Spinal cord (tissue), 10 donors: ENCODE measurements around the gene SPACA4. TPM values are rescaled to one million over a fixed set of nuclear protein-coding genes. Genes with fewer than 3 reads are reported as not detected.
"Not testable (repeated sequence)": the region's sequence is repeated elsewhere in the genome, so short reads cannot be mapped to it uniquely, and the experiment has no call there.

Experiments used
- DNase-seq, 6 donors: peaks; one replicate each; pipeline versions ENCODE4 v3.0.0 to v3.0.0-alpha.2; 2013 to 2015; ENCODE audit warnings: low spot score in 6 of 6, low read depth in 4 of 6
- H3K27ac ChIP-seq: one replicate; pipeline ENCODE4 v1.5.1; 2013; ENCODE audit warnings: low read depth, low read length, control low read depth
- H3K27me3 ChIP-seq: one replicate; pipeline ENCODE4 v1.6.1; 2013; ENCODE audit warnings: low read length; ENCODE audit not compliant: control insufficient read depth, insufficient read depth
- H3K36me3 ChIP-seq: one replicate; pipeline ENCODE4 v1.6.1; 2013; ENCODE audit warnings: low read length; ENCODE audit not compliant: control insufficient read depth, insufficient read depth
- H3K4me1 ChIP-seq: one replicate; pipeline ENCODE4 v1.6.1; 2013; ENCODE audit warnings: low read length; ENCODE audit not compliant: control insufficient read depth, insufficient read depth
- H3K4me3 ChIP-seq: one replicate; pipeline ENCODE4 v1.5.1; 2013; ENCODE audit warnings: low read depth, low read length, control low read depth
- H3K9me3 ChIP-seq: one replicate; pipeline ENCODE4 v1.6.1; 2013; ENCODE audit warnings: low read length; ENCODE audit not compliant: control insufficient read depth, insufficient read depth
- WGBS: methylation state at CpG from one replicate; pipeline ENCODE4 v1.1.5; 2013; ENCODE audit warnings: missing lambda C conversion rate; ENCODE audit not compliant: insufficient coverage; 5-methylcytosine and 5-hydroxymethylcytosine counted together
- polyA plus RNA-seq, 2 donors: library from polyadenylated mRNA; unstranded; fragments of 120-200 nt; gene quantifications; one replicate each; pipeline ENCODE4 v1.2.1, GENCODE V29; 2013; ENCODE audit not compliant: insufficient read length in 2 of 2
- total RNA-seq, 2 donors: library from RNA; depleted of rRNA in 1 of 2; stranded (reverse); fragments of 120-200 nt in 1 of 2; fragments of >200 nt in 1 of 2; gene quantifications; one replicate each; pipeline versions ENCODE4 v1.2.3 to v1.2.4, GENCODE V29; 2013 to 2014
- donor health status: healthy.

SPACA4 gene
- total and polyA plus RNA-seq, 4 donors = 0.54 TPM; not detected in 3

- no peak for DNase-seq
- WGBS = 36% methylated on average over 12 of the region's 12 CpGs
- no peaks in the 10 kb centered on the region for H3K9me3 ChIP-seq
- no peaks in the 10 kb centered on the region for H3K27me3 ChIP-seq
- H3K36me3 ChIP-seq = no peaks in the 10 kb centered on the region
- H3K27ac ChIP-seq = no peak overlapping the region
- no peak overlapping the region for H3K4me3 ChIP-seq
- peaks cover 7% of the 10 kb centered on the region for H3K4me1 ChIP-seq
Measured at GRCh38 chr19:48573163-48573505, 33.4 kb upstream of the SPACA4 start.

- no peaks in the 10 kb centered on the region for H3K4me1 ChIP-seq
- DNase-seq = no peak
- 93% methylated on average over 5 of the region's 23 CpGs for WGBS
- no peak overlapping the region for H3K27ac ChIP-seq
- no peak overlapping the region for H3K4me3 ChIP-seq
- no peaks in the 10 kb centered on the region for H3K9me3 ChIP-seq
- H3K36me3 ChIP-seq = no peaks in the 10 kb centered on the region
- no peaks in the 10 kb centered on the region for H3K27me3 ChIP-seq
Measured at GRCh38 chr19:48575931-48576622, 30.5 kb upstream of the SPACA4 start.

DNA sequence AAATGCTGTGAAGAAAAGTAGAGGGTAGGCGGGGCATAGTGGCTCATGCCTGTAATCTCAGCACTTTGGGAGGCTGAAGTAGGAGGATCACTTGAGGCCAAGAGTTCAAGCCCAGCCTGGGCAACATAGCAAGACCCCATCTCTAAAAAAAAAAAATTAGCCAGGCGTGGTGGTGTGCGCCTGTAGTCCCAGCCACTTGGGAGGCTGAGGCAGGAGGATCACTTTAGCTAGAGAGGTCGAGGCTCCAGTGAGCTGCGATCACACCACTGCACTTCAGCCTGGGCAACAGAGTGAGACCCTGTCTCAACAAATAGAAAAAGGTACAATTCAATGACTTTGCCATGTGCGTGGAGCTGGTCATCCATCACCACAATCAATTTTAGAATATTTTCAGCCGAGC is 28.6 kb upstream of the SPACA4 start:
- H3K4me1 ChIP-seq, H3K27me3 ChIP-seq, DNase-seq, H3K4me3 ChIP-seq, H3K27ac ChIP-seq, H3K9me3 ChIP-seq, H3K36me3 ChIP-seq: not testable (repeated sequence)
- WGBS = 95% methylated on average over 3 of the region's 7 CpGs

- Histone ChIP-seq H3K36me3 (no peaks in the 10 kb centered on the region), H3K9me3 (no peaks in the 10 kb centered on the region), H3K27me3 (no peaks in the 10 kb centered on the region), H3K27ac (no peak overlapping the region), H3K4me1 (no peaks in the 10 kb centered on the region), H3K4me3 (no peak overlapping the region)
- no CpG with 5 or more reads among the region's 3 CpGs for WGBS
- DNase-seq = no peak
Measured at GRCh38 chr19:48578891-48579290, 27.7 kb upstream of the SPACA4 start.

- no peaks in the 10 kb centered on the region for H3K27me3 ChIP-seq
- WGBS = no CpG with 5 or more reads among the region's 2 CpGs
- no peak overlapping the region for H3K27ac ChIP-seq
- no peaks in the 10 kb centered on the region for H3K9me3 ChIP-seq
- H3K4me1 ChIP-seq = peaks cover 4% of the 10 kb centered on the region
- no peak overlapping the region for H3K4me3 ChIP-seq
- H3K36me3 ChIP-seq = no peaks in the 10 kb centered on the region
- DNase-seq = no peak
Measured at GRCh38 chr19:48582168-48582567, 24.4 kb upstream of the SPACA4 start.

DNA sequence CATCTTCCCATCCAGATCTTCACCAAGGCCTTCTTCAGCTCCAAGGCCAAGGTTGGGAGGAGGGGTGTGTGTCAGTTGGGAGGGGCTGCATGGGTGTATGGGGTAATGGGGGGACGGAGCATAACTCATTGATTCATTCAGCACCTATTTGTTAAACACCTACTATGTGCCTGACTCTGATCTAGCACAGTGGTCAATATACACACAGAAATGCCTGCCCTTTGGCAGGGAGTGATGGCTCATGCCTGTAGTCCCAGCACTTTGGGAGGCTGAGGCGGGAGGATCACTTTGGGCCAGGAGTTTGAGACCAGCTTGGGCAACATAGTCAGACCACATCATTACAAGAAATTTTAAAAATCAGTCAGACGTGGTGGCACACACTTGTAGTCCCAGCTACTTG is 19.2 kb upstream of the SPACA4 start:
- peaks cover 5% of the 10 kb centered on the region for H3K27me3 ChIP-seq
- peaks cover 16% of the 10 kb centered on the region for H3K4me1 ChIP-seq
- H3K4me3 ChIP-seq = no peak overlapping the region
- H3K9me3 ChIP-seq = no peaks in the 10 kb centered on the region
- 83% methylated on average over 1 of the region's 3 CpGs for WGBS
- no peaks in the 10 kb centered on the region for H3K36me3 ChIP-seq
- H3K27ac ChIP-seq = no peak overlapping the region
- no peak for DNase-seq

DNA sequence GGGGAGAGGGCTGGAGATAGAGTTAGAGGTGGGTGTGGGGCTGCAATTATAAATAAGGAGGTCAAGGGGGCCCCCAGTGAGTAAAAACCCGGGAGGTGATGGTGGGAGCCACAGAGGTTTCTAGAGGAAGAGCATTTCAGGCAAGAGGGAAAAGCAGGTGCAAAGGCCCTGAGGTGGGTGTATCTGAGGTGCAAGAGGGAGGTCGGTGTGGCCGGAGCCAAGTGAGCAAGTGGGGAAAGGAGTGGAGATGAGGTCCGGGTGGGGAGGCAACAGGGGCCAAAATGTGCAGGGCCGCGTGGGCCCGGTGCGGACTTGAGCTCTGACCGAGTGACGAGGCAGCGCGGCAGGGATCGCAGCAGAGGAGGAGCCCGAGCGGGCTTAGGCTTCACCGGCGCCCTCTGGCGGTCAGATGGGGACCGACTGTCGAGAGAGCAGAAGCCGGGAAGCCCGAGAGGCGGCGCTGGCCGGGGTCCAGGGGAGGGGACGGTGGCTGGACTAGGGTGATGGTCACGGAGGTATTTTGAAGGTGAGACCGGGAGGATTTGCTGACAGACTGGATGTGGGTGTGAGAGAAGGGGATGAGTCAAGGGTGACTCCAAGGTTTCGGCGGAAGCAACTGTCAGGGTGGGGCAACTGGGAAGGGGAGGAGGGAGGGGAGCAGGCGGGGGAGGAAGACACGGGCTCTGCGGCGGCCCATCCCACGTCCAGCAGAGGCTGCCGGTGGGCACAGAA is 17.7 kb upstream of the SPACA4 start:
- no peaks in the 10 kb centered on the region for H3K36me3 ChIP-seq
- H3K4me1 ChIP-seq = peaks cover 16% of the 10 kb centered on the region
- H3K4me3 ChIP-seq = peak overlapping the region; percentile 22
- H3K9me3 ChIP-seq = no peaks in the 10 kb centered on the region
- H3K27me3 ChIP-seq = peaks cover 5% of the 10 kb centered on the region
- no peak overlapping the region for H3K27ac ChIP-seq
- peak in 5 of 6 donors; percentile 26 to 89 (median 64) for DNase-seq
- 4% methylated on average over 35 of the region's 36 CpGs for WGBS

DNA sequence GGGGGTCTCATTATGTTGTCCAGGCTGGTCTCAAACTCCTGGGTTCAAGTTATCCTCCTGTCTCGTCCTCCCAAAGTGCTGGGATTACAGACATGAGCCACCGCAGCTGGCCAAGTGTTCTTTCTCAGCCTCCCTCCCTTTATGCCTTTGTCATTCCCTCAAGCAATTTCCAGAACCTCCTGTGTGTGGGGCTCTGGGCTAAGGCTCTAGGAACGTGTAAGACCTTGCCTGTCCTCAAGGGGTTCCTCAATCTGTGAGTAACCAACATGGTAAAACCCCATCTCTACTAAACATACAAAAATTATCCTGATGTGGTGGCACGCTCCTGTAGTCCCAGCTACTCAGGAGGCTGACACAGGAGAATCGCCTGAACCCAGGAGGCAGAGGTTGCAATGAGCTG is 15.5 kb upstream of the SPACA4 start:
- no peaks in the 10 kb centered on the region for H3K36me3 ChIP-seq
- H3K4me1 ChIP-seq = peaks cover 12% of the 10 kb centered on the region
- DNase-seq = no peak
- H3K27ac ChIP-seq = no peak overlapping the region
- no peak overlapping the region for H3K4me3 ChIP-seq
- 80% methylated on average over 3 of the region's 5 CpGs for WGBS
- peaks cover 5% of the 10 kb centered on the region for H3K27me3 ChIP-seq
- H3K9me3 ChIP-seq = no peaks in the 10 kb centered on the region

- 93% methylated on average over 9 of the region's 9 CpGs for WGBS
- DNase-seq = no peak
- Histone ChIP-seq H3K4me3 (no peak overlapping the region), H3K27ac (no peak overlapping the region), H3K9me3 (no peaks in the 10 kb centered on the region), H3K4me1 (no peaks in the 10 kb centered on the region), H3K36me3 (no peaks in the 10 kb centered on the region), H3K27me3 (no peaks in the 10 kb centered on the region)
Measured at GRCh38 chr19:48595171-48595570, 11.4 kb upstream of the SPACA4 start.

DNA sequence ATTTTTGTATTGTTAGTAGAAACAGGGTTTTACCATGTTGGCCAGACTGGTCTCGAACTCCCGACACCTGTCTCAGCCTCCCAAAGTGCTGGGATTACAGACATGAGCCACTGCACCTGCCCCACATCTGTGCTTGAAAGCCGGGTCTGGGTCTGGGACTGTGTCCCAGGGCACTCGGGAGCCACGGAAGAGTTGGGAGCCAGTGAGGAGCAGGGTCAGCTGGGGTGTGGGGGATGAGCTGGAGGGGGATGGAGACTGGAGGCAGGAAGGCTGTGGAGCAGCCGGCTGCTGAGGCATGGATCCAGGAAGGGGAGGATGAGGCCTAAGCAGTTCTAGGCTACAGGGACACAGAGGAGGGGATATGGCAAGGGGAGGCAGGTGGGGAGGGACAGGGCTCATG is 10.7 kb upstream of the SPACA4 start:
- no peaks in the 10 kb centered on the region for H3K36me3 ChIP-seq
- H3K9me3 ChIP-seq = no peaks in the 10 kb centered on the region
- no peaks in the 10 kb centered on the region for H3K27me3 ChIP-seq
- no peak overlapping the region for H3K27ac ChIP-seq
- DNase-seq = no peak
- no peak overlapping the region for H3K4me3 ChIP-seq
- WGBS = 78% methylated on average over 6 of the region's 6 CpGs
- H3K4me1 ChIP-seq = no peaks in the 10 kb centered on the region
